MCF 10A (cell line): ENCODE results near the gene MAST2. TPM values are rescaled to one million over a fixed set of nuclear protein-coding genes. Genes with fewer than 3 reads are reported as not detected.

Source experiments
- BruUV-seq: library from RNA; stranded (reverse); fragments of 400-500 nt; replicated peaks from 2 replicates; lab custom pipeline; 2021; lab: Mats Ljungman, UMichigan
- CTCF ChIA-PET: fragments of 300-600 bp; sonication (Branson Sonifier 250); formaldehyde crosslinking; extraction: SDS; loops from one replicate; lab custom pipeline; 2021; ENCODE audit warnings: antibody characterized with exemption, inconsistent platforms; lab: Yijun Ruan, JAX
- POLR2A ChIA-PET: fragments of 300-600, 350-650 bp; sonication (Branson Sonifier 250); formaldehyde crosslinking; extraction: SDS; loops from one replicate; lab custom pipeline; 2020; ENCODE audit warnings: antibody characterized with exemption, inconsistent platforms; lab: Yijun Ruan, JAX
- DNase-seq: peaks from one replicate; pipeline ENCODE4 v3.0.0-alpha.2; 2018; ENCODE audit not compliant: unreplicated experiment
- H3K27ac Mint-ChIP-seq: one replicate; pipeline ENCODE4 v1.8.0; 2022; ENCODE audit warnings: mild to moderate bottlenecking, low read depth, mixed read lengths; ENCODE audit not compliant: unreplicated experiment
- H3K27me3 Mint-ChIP-seq: one replicate; pipeline ENCODE4 v1.8.0; 2022; ENCODE audit warnings: mixed read lengths; ENCODE audit not compliant: insufficient read depth, unreplicated experiment
- H3K36me3 Mint-ChIP-seq: one replicate; pipeline ENCODE4 v1.8.0; 2022; ENCODE audit warnings: mild to moderate bottlenecking, moderate library complexity, mixed read lengths; ENCODE audit not compliant: insufficient read depth, unreplicated experiment
- H3K4me1 Mint-ChIP-seq: one replicate; pipeline ENCODE4 v1.8.0; 2022; ENCODE audit warnings: mixed read lengths; ENCODE audit not compliant: insufficient read depth, unreplicated experiment
- H3K4me3 Mint-ChIP-seq: one replicate; pipeline ENCODE4 v1.8.0; 2022; ENCODE audit warnings: mild to moderate bottlenecking, moderate library complexity, mixed read lengths; ENCODE audit not compliant: unreplicated experiment
- H3K9me3 Mint-ChIP-seq: one replicate; pipeline ENCODE4 v1.8.0; 2022; ENCODE audit warnings: mixed read lengths; ENCODE audit not compliant: unreplicated experiment
- intact Hi-C: fragments of 100-400 bp; cut with micrococcal nuclease; formaldehyde crosslinking; loops from 2 replicates; pipeline ENCODE4 v1.14.1; 2022
- total RNA-seq: library from RNA; stranded (reverse); gene quantifications from 2 replicates; pipeline ENCODE4 v1.2.3, GENCODE V29; 2022
- TF ChIP-seq, protein P1 (sequence below): fragments of 200-600 bp; IDR thresholded peaks from one replicate; pipeline ENCODE4 v1.8.0; 2022; ENCODE audit warnings: antibody characterized with exemption, mild to moderate bottlenecking; ENCODE audit not compliant: unreplicated experiment

Gene MAST2
- total RNA-seq, 1 experiment from 2014 or later: 33.3 TPM

DNA sequence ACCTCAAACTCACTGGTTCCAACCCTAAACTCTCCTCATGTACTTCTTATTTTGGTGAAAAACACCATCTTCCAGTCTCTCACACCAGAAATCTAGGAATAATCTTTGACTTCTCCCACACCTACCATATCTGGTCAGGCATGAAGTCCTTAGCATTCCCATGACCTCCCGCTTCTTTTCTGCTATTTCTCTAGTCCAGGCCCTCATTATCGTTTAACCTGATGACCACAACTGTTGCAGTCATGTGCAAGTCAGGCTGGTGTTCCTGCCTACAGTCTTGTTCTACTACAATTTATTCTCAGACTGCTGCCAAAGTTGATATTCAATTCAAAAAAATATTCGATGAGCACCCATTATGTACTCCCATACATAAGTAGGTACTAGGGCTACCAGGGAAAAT lies 257.7 kb downstream of the MAST2 start:
- no peak overlapping the region for H3K4me3 Mint-ChIP-seq
- no peak overlapping the region for H3K27ac Mint-ChIP-seq
- ChIA-PET POLR2A (interaction anchor here (1.1 kb wide), 1 partner anchor 71 kb away, joined by 3 read pairs; the partner anchor contains the start of gene PIK3R3), CTCF (interaction anchor here (0.7 kb wide), 1 partner anchor 14 kb away, joined by 4 read pairs; no protein-coding TSS in a partner anchor)
- intact Hi-C loops: no loop called here
- BruUV-seq: no TSS peak
- TF ChIP-seq, protein P1, sequence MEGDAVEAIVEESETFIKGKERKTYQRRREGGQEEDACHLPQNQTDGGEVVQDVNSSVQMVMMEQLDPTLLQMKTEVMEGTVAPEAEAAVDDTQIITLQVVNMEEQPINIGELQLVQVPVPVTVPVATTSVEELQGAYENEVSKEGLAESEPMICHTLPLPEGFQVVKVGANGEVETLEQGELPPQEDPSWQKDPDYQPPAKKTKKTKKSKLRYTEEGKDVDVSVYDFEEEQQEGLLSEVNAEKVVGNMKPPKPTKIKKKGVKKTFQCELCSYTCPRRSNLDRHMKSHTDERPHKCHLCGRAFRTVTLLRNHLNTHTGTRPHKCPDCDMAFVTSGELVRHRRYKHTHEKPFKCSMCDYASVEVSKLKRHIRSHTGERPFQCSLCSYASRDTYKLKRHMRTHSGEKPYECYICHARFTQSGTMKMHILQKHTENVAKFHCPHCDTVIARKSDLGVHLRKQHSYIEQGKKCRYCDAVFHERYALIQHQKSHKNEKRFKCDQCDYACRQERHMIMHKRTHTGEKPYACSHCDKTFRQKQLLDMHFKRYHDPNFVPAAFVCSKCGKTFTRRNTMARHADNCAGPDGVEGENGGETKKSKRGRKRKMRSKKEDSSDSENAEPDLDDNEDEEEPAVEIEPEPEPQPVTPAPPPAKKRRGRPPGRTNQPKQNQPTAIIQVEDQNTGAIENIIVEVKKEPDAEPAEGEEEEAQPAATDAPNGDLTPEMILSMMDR: no peak
- DNase-seq: no peak
- no peaks in the 10 kb centered on the region for H3K36me3 Mint-ChIP-seq
- H3K9me3 Mint-ChIP-seq: no peaks in the 10 kb centered on the region
- peaks cover 4% of the 10 kb centered on the region for H3K4me1 Mint-ChIP-seq
- H3K27me3 Mint-ChIP-seq: no peaks in the 10 kb centered on the region

DNA sequence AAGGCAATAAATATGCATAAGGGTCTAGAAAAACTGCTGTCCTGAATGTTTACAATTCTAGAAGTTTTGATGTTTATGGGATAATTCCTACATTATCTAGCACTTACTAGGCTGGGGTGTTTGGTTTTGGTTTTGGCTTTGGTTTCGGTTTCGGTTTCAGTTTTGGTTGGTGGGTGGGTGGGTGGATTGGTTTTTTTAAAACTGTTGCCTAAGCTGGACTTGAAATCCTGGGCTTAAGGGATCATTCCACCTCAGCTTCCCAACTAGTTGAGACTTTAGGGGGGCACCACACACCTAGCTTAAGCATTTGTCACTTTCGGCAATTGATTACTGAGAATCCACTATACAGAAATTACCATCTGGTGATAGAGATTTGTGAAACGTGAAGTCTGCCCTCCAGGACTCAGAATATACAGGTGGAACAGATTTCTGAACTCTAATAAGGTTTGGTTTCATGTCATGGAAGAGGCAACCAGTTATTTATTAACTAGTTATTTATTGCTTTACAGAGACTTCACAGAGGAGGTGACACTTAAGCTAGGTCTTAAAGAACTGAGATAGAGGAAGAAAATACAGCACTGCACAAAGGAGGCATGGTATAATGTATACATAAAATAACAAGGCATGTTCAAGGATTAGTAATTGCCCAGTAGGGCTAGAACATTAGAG lies 259.4 kb downstream of the MAST2 start:
- H3K4me3 Mint-ChIP-seq: no peak overlapping the region
- TF ChIP-seq, protein P1: no peak
- POLR2A ChIA-PET: interaction anchor here (0.6 to 1.6 kb wide), 4 partner anchors 12 to 460 kb away, joined by 3 to 5 read pairs (median 4); no protein-coding TSS in a partner anchor

DNA sequence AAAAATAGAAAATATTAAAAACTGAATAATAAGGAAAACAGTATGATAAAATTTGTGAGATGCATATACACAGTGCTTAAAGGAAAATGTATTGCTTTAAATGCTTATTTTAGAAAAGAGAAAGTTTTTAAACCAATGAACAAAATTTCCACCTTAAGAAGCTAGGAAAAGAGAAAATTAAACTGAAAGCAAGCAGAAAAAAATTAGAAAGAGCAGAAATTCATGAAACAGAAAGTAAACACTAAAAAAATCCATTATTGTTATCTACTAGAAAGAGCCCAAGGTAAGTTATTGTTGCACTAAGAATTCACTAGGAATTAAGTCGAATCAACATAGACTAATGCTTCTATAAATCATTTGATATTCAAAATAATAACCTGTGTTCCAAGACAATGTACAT lies 261.3 kb downstream of the MAST2 start:
- no peaks in the 10 kb centered on the region for H3K27me3 Mint-ChIP-seq
- no peaks in the 10 kb centered on the region for H3K36me3 Mint-ChIP-seq
- H3K4me3 Mint-ChIP-seq: no peak overlapping the region
- no peak overlapping the region for H3K27ac Mint-ChIP-seq
- peaks cover 4% of the 10 kb centered on the region for H3K4me1 Mint-ChIP-seq
- TF ChIP-seq, protein P1: no peak
- no peaks in the 10 kb centered on the region for H3K9me3 Mint-ChIP-seq
- ChIA-PET POLR2A (interaction anchor here (0.6 to 2.3 kb wide), 8 partner anchors 9 to 1387 kb away, joined by 3 to 18 read pairs (median 4); partner anchors contain the start of gene PIK3R3), CTCF (interaction anchor here (0.9 to 1.1 kb wide), 2 partner anchors 10 to 63 kb away, joined by 3 to 4 read pairs; no protein-coding TSS in a partner anchor)
- DNase-seq: no peak
- intact Hi-C loops: no loop called here
- no TSS peak for BruUV-seq

More for the DNA sequence above, 259.4 kb downstream of the MAST2 start:
- Mint-ChIP-seq H3K4me1 (peaks cover 4% of the 10 kb centered on the region), H3K9me3 (no peaks in the 10 kb centered on the region), H3K27ac (peak overlapping the region; percentile 9), H3K27me3 (no peaks in the 10 kb centered on the region), H3K36me3 (no peaks in the 10 kb centered on the region)
- DNase-seq: no peak
- CTCF ChIA-PET: interaction anchor here (0.7 to 1.0 kb wide), 3 partner anchors 10 to 157 kb away, joined by 3 read pairs; no protein-coding TSS in a partner anchor
- intact Hi-C loops: no loop called here
- no TSS peak for BruUV-seq

- Mint-ChIP-seq H3K9me3 (no peaks in the 10 kb centered on the region), H3K27ac (no peak overlapping the region), H3K27me3 (no peaks in the 10 kb centered on the region), H3K36me3 (no peaks in the 10 kb centered on the region), H3K4me3 (peak overlapping the region; percentile 10), H3K4me1 (peaks cover 4% of the 10 kb centered on the region)
- intact Hi-C loops: no loop called here
- no TSS peak for BruUV-seq
- ChIA-PET POLR2A (interaction anchor here (1.1 to 2.3 kb wide), 5 partner anchors 11 to 153 kb away, joined by 3 to 18 read pairs (median 3); partner anchors contain the start of gene PIK3R3), CTCF (interaction anchor here (0.9 to 1.1 kb wide), 2 partner anchors 9 to 62 kb away, joined by 3 to 4 read pairs; no protein-coding TSS in a partner anchor)
- DNase-seq: no peak
- TF ChIP-seq, protein P1: no peak
These were observed 262.0 kb downstream of the MAST2 start for GRCh38 chr1:46065405-46065804.
